Mammary epithelial cell (primary cell): ENCODE measurements around the gene ANKRD16.

ENCODE experiments used
- EZH2 ChIP-seq: IDR thresholded peaks from 2 replicates; pipeline ENCODE4 v1.6.1; 2012; ENCODE audit warnings: low read length, inconsistent platforms, borderline replicate concordance
- TF ChIP-seq, protein P1 (sequence below), 2 donors: IDR thresholded peaks in 1 of 2; conservative IDR thresholded peaks in 1 of 2; 2 replicates each; pipeline ENCODE4 v1.5.1; 2011 to 2012; ENCODE audit warnings: inconsistent platforms in 2 of 2, low read length in 2 of 2, mild to moderate bottlenecking in 2 of 2, control low read depth in 1 of 2, low read depth in 1 of 2; ENCODE audit not compliant: insufficient read depth in 1 of 2; ENCODE audit errors: extremely low read depth in 1 of 2

DNA sequence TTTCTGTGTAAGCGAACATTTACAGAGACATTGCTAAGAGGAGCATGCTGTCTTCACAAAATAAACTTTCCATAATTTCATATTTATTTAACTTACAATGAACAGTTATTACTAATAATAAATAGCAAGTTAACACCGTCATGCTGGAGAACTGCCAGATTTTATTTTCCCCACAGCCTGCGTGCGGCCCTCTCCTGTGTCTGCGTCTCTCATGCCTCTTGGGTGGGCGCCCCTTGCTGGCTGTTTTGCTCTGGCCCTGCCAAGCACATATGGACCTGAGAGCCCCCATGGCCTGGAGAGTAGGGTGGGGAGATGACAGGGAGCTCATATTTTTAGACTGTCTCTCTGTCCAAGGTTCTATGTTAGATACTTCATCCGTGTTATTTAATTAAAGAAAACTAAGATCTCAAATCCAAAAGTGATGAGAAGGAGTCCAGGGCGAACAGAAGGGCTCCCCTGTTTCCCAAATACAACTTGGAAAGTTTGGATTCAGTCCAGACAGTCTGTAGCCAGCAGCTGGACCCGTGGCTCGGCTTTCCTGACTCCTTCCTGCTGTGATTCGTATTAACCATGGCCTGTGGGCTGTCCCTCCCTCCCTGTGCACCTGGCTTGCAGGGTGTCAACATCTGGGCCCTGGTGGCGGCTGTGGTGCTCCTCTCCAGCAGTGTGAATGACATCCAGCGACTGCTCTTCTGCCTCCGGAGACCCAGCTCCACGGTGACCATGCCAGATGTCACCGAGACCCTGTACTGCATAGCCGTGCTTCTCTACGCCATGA lies 20.8 kb upstream of the ANKRD16 start:
- TF ChIP-seq, protein P1, sequence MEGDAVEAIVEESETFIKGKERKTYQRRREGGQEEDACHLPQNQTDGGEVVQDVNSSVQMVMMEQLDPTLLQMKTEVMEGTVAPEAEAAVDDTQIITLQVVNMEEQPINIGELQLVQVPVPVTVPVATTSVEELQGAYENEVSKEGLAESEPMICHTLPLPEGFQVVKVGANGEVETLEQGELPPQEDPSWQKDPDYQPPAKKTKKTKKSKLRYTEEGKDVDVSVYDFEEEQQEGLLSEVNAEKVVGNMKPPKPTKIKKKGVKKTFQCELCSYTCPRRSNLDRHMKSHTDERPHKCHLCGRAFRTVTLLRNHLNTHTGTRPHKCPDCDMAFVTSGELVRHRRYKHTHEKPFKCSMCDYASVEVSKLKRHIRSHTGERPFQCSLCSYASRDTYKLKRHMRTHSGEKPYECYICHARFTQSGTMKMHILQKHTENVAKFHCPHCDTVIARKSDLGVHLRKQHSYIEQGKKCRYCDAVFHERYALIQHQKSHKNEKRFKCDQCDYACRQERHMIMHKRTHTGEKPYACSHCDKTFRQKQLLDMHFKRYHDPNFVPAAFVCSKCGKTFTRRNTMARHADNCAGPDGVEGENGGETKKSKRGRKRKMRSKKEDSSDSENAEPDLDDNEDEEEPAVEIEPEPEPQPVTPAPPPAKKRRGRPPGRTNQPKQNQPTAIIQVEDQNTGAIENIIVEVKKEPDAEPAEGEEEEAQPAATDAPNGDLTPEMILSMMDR (conservative IDR thresholded peaks at IDR 0.05 in 1 of 2, IDR thresholded peaks at IDR 0.05 in 1 of 2; ENCODE audit: extremely low read depth in 1 of 2, insufficient read depth in 1 of 2, low read depth in 1 of 2, low read length in 2 of 2) = no peak
- TF ChIP-seq EZH2 = no peak
